Measurements from ENCODE around the gene ARL13B.

GRCh38 chr3:94076055-94076454, 96.1 kb downstream of the ARL13B start:
- TF ChIP-seq EZH2 (IDR thresholded peaks at IDR 0.05) (no peak), POLR2AphosphoS5 (IDR thresholded peaks at IDR 0.05; ENCODE audit: borderline replicate concordance, low read depth, low read length) (no peak), FOXP2 (optimal IDR thresholded peaks at IDR 0.05; ENCODE audit: control extremely low read depth, extremely low read length, insufficient read depth) (no peak)
